H9 (cell line): Measurements from ENCODE around the gene SELPLG. TPM values are rescaled to one million over a fixed set of nuclear protein-coding genes. Genes with fewer than 3 reads are reported as not detected.

Source experiments
- DNase-seq: peaks from one replicate; pipeline ENCODE4 v3.0.0-alpha.2; 2017
- H2AFZ ChIP-seq: one replicate; pipeline ENCODE4 v1.6.1; 2013; ENCODE audit warnings: mild to moderate bottlenecking, low read length, control low read depth, moderate library complexity
- H2AK5ac ChIP-seq: 2 replicates; pipeline ENCODE4 v1.6.1; 2013; ENCODE audit warnings: low read length, control low read depth, mixed read lengths; ENCODE audit not compliant: insufficient read length
- H2BK120ac ChIP-seq: one replicate; pipeline ENCODE4 v1.6.1; 2013; ENCODE audit warnings: low read depth, mild to moderate bottlenecking, low read length, control low read depth, inconsistent platforms; ENCODE audit not compliant: poor library complexity, severe bottlenecking
- H2BK12ac ChIP-seq: 2 replicates; pipeline ENCODE4 v1.6.1; 2013; ENCODE audit warnings: low read length, control low read depth, mixed read lengths, low read depth; ENCODE audit not compliant: insufficient read length
- H2BK15ac ChIP-seq: 2 replicates; pipeline ENCODE4 v1.6.1; 2013; ENCODE audit warnings: low read depth, low read length, control low read depth
- H2BK20ac ChIP-seq: one replicate; pipeline ENCODE4 v1.6.1; 2013; ENCODE audit warnings: low read depth, mild to moderate bottlenecking, low read length, control low read depth, inconsistent platforms; ENCODE audit not compliant: poor library complexity, severe bottlenecking
- H2BK5ac ChIP-seq: 2 replicates; pipeline ENCODE4 v1.6.1; 2013; ENCODE audit warnings: low read length, control low read depth, mixed read lengths; ENCODE audit not compliant: insufficient read length
- H3K14ac ChIP-seq: 2 replicates; pipeline ENCODE4 v1.6.1; 2013; ENCODE audit warnings: low read length, control low read depth; ENCODE audit not compliant: insufficient read depth
- H3K18ac ChIP-seq: 2 replicates; pipeline ENCODE4 v1.6.1; 2013; ENCODE audit warnings: low read depth, mild to moderate bottlenecking, mixed read lengths, low read length, control low read depth; ENCODE audit not compliant: insufficient read length
- H3K23ac ChIP-seq: 2 replicates; pipeline ENCODE4 v1.6.1; 2013; ENCODE audit warnings: low read length, control low read depth, mixed read lengths, low read depth; ENCODE audit not compliant: insufficient read length
- H3K23me2 ChIP-seq: 2 replicates; pipeline ENCODE4 v1.6.1; 2013; ENCODE audit warnings: low read depth, mild to moderate bottlenecking, mixed read lengths, low read length, control low read depth; ENCODE audit not compliant: insufficient read length, poor library complexity, severe bottlenecking
- H3K27ac ChIP-seq: 2 replicates; pipeline ENCODE4 v1.5.1; 2013; ENCODE audit warnings: low read length, control low read depth, mixed read lengths, low read depth; ENCODE audit not compliant: insufficient read length
- H3K27me3 ChIP-seq: 2 replicates; pipeline ENCODE4 v1.6.1; 2013; ENCODE audit warnings: low read length, control low read depth, inconsistent platforms; ENCODE audit not compliant: insufficient read depth
- H3K4ac ChIP-seq: 2 replicates; pipeline ENCODE4 v1.6.1; 2013; ENCODE audit warnings: low read depth, mild to moderate bottlenecking, control low read depth, inconsistent platforms, low read length, moderate library complexity
- H3K4me1 ChIP-seq: 2 replicates; pipeline ENCODE4 v1.6.1; 2013; ENCODE audit warnings: low read length, control low read depth, inconsistent platforms; ENCODE audit not compliant: insufficient read depth
- H3K4me2 ChIP-seq: 2 replicates; pipeline ENCODE4 v1.6.1; 2013; ENCODE audit warnings: low read length, control low read depth, mixed read lengths; ENCODE audit not compliant: insufficient read length, insufficient read depth
- H3K56ac ChIP-seq: 2 replicates; pipeline ENCODE4 v1.6.1; 2013; ENCODE audit warnings: low read depth, mild to moderate bottlenecking, mixed read lengths, low read length, control low read depth; ENCODE audit not compliant: insufficient read length
- H3K79me1 ChIP-seq: 2 replicates; pipeline ENCODE4 v1.6.1; 2013; ENCODE audit warnings: low read depth, mild to moderate bottlenecking, moderate library complexity, low read length, control low read depth, inconsistent platforms; ENCODE audit not compliant: insufficient read depth, poor library complexity, severe bottlenecking
- H3K79me2 ChIP-seq: 2 replicates; pipeline ENCODE4 v1.6.1; 2013; ENCODE audit warnings: low read length, control low read depth, inconsistent platforms; ENCODE audit not compliant: insufficient read depth
- H3K9ac ChIP-seq: 2 replicates; pipeline ENCODE4 v1.6.1; 2013; ENCODE audit warnings: low read length, control low read depth, mixed read lengths; ENCODE audit not compliant: insufficient read length; ENCODE audit errors: extremely low read depth
- H3K9me3 ChIP-seq: one replicate; pipeline ENCODE4 v1.6.1; 2013; ENCODE audit warnings: low read depth, low read length, inconsistent platforms; ENCODE audit not compliant: control insufficient read depth
- H3T11ph ChIP-seq: one replicate; pipeline ENCODE4 v1.6.1; 2013; ENCODE audit warnings: mild to moderate bottlenecking, low read length, control low read depth, inconsistent platforms
- H4K20me1 ChIP-seq: one replicate; pipeline ENCODE4 v1.6.1; 2013; ENCODE audit not compliant: control insufficient read depth, insufficient read length, insufficient read depth
- H4K5ac ChIP-seq: 2 replicates; pipeline ENCODE4 v1.6.1; 2013; ENCODE audit warnings: low read depth, mild to moderate bottlenecking, mixed read lengths, low read length, control low read depth; ENCODE audit not compliant: insufficient read length
- H4K8ac ChIP-seq: replicated peaks from 2 replicates; pipeline ENCODE4 v1.6.1; 2013; ENCODE audit warnings: low read length, control low read depth, mixed read lengths, low read depth; ENCODE audit not compliant: insufficient read length
- H4K91ac ChIP-seq: 2 replicates; pipeline ENCODE4 v1.6.1; 2013; ENCODE audit warnings: low read depth, mild to moderate bottlenecking, moderate library complexity, mixed read lengths, low read length, control low read depth; ENCODE audit not compliant: insufficient read length
- H3K27ac Mint-ChIP-seq, 3 experiments: 2 replicates in 2 of 3; 3 replicates in 1 of 3; pipeline ENCODE4 v1.8.0; 2020 to 2021; ENCODE audit warnings: mixed read lengths in 3 of 3, mild to moderate bottlenecking in 1 of 3, moderate library complexity in 1 of 3
- H3K27me3 Mint-ChIP-seq: 2 replicates; pipeline ENCODE4 v1.8.0; 2021; ENCODE audit warnings: low read depth, mild to moderate bottlenecking, moderate library complexity, mixed read lengths
- H3K36me3 Mint-ChIP-seq, 3 experiments: 2 replicates in 2 of 3; 3 replicates in 1 of 3; pipeline ENCODE4 v1.8.0; 2020 to 2021; ENCODE audit warnings: low read depth in 3 of 3, mixed read lengths in 3 of 3; ENCODE audit not compliant: insufficient read depth in 1 of 3
- H3K4me1 Mint-ChIP-seq, 2 experiments: 2 replicates each; pipeline ENCODE4 v1.8.0; 2020; ENCODE audit warnings: mixed read lengths in 2 of 2
- H3K4me3 Mint-ChIP-seq, 2 experiments: 2 replicates in 1 of 2; 3 replicates in 1 of 2; pipeline ENCODE4 v1.8.0; 2020 to 2021; ENCODE audit warnings: mild to moderate bottlenecking in 2 of 2, mixed read lengths in 2 of 2, moderate library complexity in 1 of 2
- H3K9me3 Mint-ChIP-seq, 2 experiments: 2 replicates in 1 of 2; 3 replicates in 1 of 2; pipeline ENCODE4 v1.8.0; 2020; ENCODE audit warnings: mild to moderate bottlenecking in 2 of 2, mixed read lengths in 2 of 2, moderate library complexity in 1 of 2
- CTCF ChIP-seq: fragments of 200-600 bp; sonication (generic); conservative IDR thresholded peaks from 3 replicates; pipeline ENCODE4 v1.8.0; 2021; ENCODE audit warnings: antibody characterized with exemption, mild to moderate bottlenecking
- WGBS: extraction: QIAGEN DNeasy Blood & Tissue Kit; methylation state at CpG from one replicate; pipeline ENCODE4 v1.1.7; 2013; ENCODE audit warnings: missing lambda C conversion rate, low lambda C conversion rate, mixed read lengths; ENCODE audit not compliant: insufficient read length; ENCODE audit errors: extremely low coverage; 5-methylcytosine and 5-hydroxymethylcytosine counted together
- total RNA-seq: library from RNA; stranded (reverse); gene quantifications from 2 replicates; pipeline ENCODE4 v1.2.1, GENCODE V29; 2021

The SELPLG gene
- total RNA-seq, 1 experiment from 2014 or later = 0.15 TPM

- H3K18ac ChIP-seq = no peak overlapping the region
- no peak overlapping the region for H3K14ac ChIP-seq
- H2BK20ac ChIP-seq = no peak overlapping the region
- no peaks in the 10 kb centered on the region for H4K20me1 ChIP-seq
- H4K8ac ChIP-seq = no peak overlapping the region
- H3K4me2 ChIP-seq = no peak overlapping the region
- peaks cover 3% of the 10 kb centered on the region for H3K79me1 ChIP-seq
- no peaks in the 10 kb centered on the region for H3K27me3 Mint-ChIP-seq
- H3K4ac ChIP-seq = no peak overlapping the region
- peaks cover 3 to 26% (median 4%) of the 10 kb centered on the region in 3 experiments; a peak in 6 of 7 replicates for H3K36me3 Mint-ChIP-seq
- no peaks in the 10 kb centered on the region for H3K9me3 ChIP-seq
- no peak overlapping the region for H3K23ac ChIP-seq
- H3K27ac Mint-ChIP-seq = peak overlapping the region in 2 of 3 experiments; percentile 57 to 71; a peak in 3 of 7 replicates
- no peak overlapping the region for H4K91ac ChIP-seq
- H3K9me3 Mint-ChIP-seq = no peaks in the 10 kb centered on the region
- no peaks in the 10 kb centered on the region for H3K23me2 ChIP-seq
- H2BK15ac ChIP-seq = no peak overlapping the region
- no peak overlapping the region for H3T11ph ChIP-seq
- no peak overlapping the region for H2BK120ac ChIP-seq
- no peak overlapping the region for H3K4me3 Mint-ChIP-seq
- no peak overlapping the region for H2AK5ac ChIP-seq
- H3K4me1 Mint-ChIP-seq = no peaks in the 10 kb centered on the region
- H3K79me2 ChIP-seq = no peaks in the 10 kb centered on the region
- H3K56ac ChIP-seq = no peak overlapping the region
- TF ChIP-seq CTCF = no peak
- H4K5ac ChIP-seq = no peak overlapping the region
- no peaks in the 10 kb centered on the region for H3K4me1 ChIP-seq
- H3K27ac ChIP-seq = no peak overlapping the region
- no peak for DNase-seq
- H2BK12ac ChIP-seq = no peak overlapping the region
- no peak overlapping the region for H2BK5ac ChIP-seq
- no peak overlapping the region for H3K9ac ChIP-seq
- WGBS = 100% methylated on average over 1 of the region's 9 CpGs
- no peaks in the 10 kb centered on the region for H3K27me3 ChIP-seq
- no peak overlapping the region for H2AFZ ChIP-seq
These were observed 44.5 kb upstream of the SELPLG start for GRCh38 chr12:108678104-108678730.
